NCI-H2171 (cell line): ENCODE measurements around the gene CCL11.

ENCODE experiments used
- DNase-seq: peaks from one replicate; lab custom pipeline; 2025; lab: John Stamatoyannopoulos, UW

Gene CCL11

GRCh38 chr17:34285286-34285792 lies at the start of gene CCL11:
Gene CCL11, plus strand, starts transcription at chr17:34285742. Its CDS starts 67 bp downstream, at chr17:34285809.
- DNase-seq, result no peak

GRCh38 chr17:34236281-34236892 lies 49.2 kb upstream of the CCL11 start:
- DNase-seq, result no peak

GRCh38 chr17:34237458-34237857 lies 48.1 kb upstream of the CCL11 start:
- DNase-seq, result no peak

GRCh38 chr17:34241062-34241461 lies 44.5 kb upstream of the CCL11 start:
- DNase-seq, result no peak

- DNase-seq, result no peak
Measured at GRCh38 chr17:34242587-34243363, 42.8 kb upstream of the CCL11 start.

- no peak for DNase-seq
Measured at GRCh38 chr17:34243364-34244320, 41.9 kb upstream of the CCL11 start.

- DNase-seq, result no peak
Measured at GRCh38 chr17:34245351-34245905, 40.1 kb upstream of the CCL11 start.

- DNase-seq, result no peak
Measured at GRCh38 chr17:34246446-34246845, 39.1 kb upstream of the CCL11 start.

GRCh38 chr17:34246881-34247280 lies 38.7 kb upstream of the CCL11 start:
- no peak for DNase-seq

GRCh38 chr17:34248511-34249024 lies 37.0 kb upstream of the CCL11 start:
- DNase-seq, result no peak

- DNase-seq, result no peak
Measured at GRCh38 chr17:34249061-34249460, 36.5 kb upstream of the CCL11 start.

GRCh38 chr17:34249478-34249877 lies 36.1 kb upstream of the CCL11 start:
- DNase-seq, result no peak

- no peak for DNase-seq
Measured at GRCh38 chr17:34251186-34251585, 34.4 kb upstream of the CCL11 start.

GRCh38 chr17:34252095-34252443 lies 33.5 kb upstream of the CCL11 start:
- DNase-seq, result no peak

- DNase-seq, result no peak
Measured at GRCh38 chr17:34252444-34253138, 33.0 kb upstream of the CCL11 start.

GRCh38 chr17:34253139-34253525 lies 32.4 kb upstream of the CCL11 start:
- no peak for DNase-seq

GRCh38 chr17:34254146-34254545 lies 31.4 kb upstream of the CCL11 start:
- DNase-seq, result no peak

- peak; percentile 4 for DNase-seq
Measured at GRCh38 chr17:34254651-34255380, 30.7 kb upstream of the CCL11 start, which contains the start of gene CCL2. Gene CCL2, plus strand, starts transcription at chr17:34255285. Its CDS starts 65 bp downstream, at chr17:34255350.

- no peak for DNase-seq
Measured at GRCh38 chr17:34255381-34255732, 30.2 kb upstream of the CCL11 start.

GRCh38 chr17:34255841-34256240 lies 29.7 kb upstream of the CCL11 start:
- DNase-seq, result no peak
